RPMI7951 (cell line): ENCODE measurements around the gene PGR. TPM values are rescaled to one million over a fixed set of nuclear protein-coding genes. Genes with fewer than 3 reads are reported as not detected.
A peak's percentile ranks its signal among the peaks of the same experiment; 100 is the strongest.

Source experiments
- DNase-seq: peaks from one replicate; pipeline ENCODE4 v3.0.0-alpha.2; 2012; ENCODE audit warnings: low read depth
- total RNA-seq: library from RNA; depleted of rRNA; stranded (reverse); fragments of >200 nt; shearing (Covaris generic); gene quantifications from 2 replicates; pipeline ENCODE4 v1.2.3, GENCODE V29; 2014

Gene PGR
- total RNA-seq, 1 experiment from 2014 or later: not detected

GRCh38 chr11:101009690-101010055 lies 119.9 kb downstream of the PGR start:
- no peak for DNase-seq

- DNase-seq: no peak
These were observed 120.5 kb downstream of the PGR start for GRCh38 chr11:101008961-101009689.

- DNase-seq: peak; percentile 21
These were observed 126.1 kb downstream of the PGR start for GRCh38 chr11:101003468-101003867.

GRCh38 chr11:100999756-101000155 lies 129.9 kb downstream of the PGR start:
- no peak for DNase-seq

GRCh38 chr11:100994966-100995365 lies 134.6 kb downstream of the PGR start:
- DNase-seq: no peak

GRCh38 chr11:100991541-100991940 lies 138.1 kb downstream of the PGR start:
- DNase-seq: no peak

GRCh38 chr11:100990931-100991330 lies 138.7 kb downstream of the PGR start:
- DNase-seq: no peak

GRCh38 chr11:100984668-100985067 lies 144.9 kb downstream of the PGR start:
- DNase-seq: no peak

GRCh38 chr11:100981196-100981824 lies 148.3 kb downstream of the PGR start:
- DNase-seq: no peak

GRCh38 chr11:100980156-100980555 lies 149.5 kb downstream of the PGR start:
- no peak for DNase-seq
